Stromal cell of bone marrow (primary cell): ENCODE measurements around the gene RSRC1.
"Not testable (repeated sequence)": the region's sequence is repeated elsewhere in the genome, so short reads cannot be mapped to it uniquely, and the experiment has no call there.

Experiments
- DNase-seq: peaks from one replicate; pipeline ENCODE4 v3.0.0-alpha.2; 2012; ENCODE audit warnings: low read depth

The RSRC1 gene

DNA sequence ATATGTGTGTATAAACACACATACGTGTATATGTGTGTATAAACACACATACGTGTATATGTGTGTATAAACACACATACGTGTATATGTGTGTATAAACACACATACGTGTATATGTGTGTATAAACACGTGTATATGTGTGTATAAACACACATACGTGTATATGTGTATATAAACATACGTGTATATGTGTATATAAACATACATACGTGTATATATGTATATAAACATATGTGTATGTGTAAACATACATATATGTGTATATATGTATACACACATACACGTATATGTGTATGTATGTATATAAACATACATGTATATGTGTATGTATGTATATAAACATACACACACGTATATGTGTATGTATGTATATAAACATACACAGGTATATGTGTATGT, 119.1 kb downstream of the RSRC1 start:
- DNase-seq, result not testable (repeated sequence)

DNA sequence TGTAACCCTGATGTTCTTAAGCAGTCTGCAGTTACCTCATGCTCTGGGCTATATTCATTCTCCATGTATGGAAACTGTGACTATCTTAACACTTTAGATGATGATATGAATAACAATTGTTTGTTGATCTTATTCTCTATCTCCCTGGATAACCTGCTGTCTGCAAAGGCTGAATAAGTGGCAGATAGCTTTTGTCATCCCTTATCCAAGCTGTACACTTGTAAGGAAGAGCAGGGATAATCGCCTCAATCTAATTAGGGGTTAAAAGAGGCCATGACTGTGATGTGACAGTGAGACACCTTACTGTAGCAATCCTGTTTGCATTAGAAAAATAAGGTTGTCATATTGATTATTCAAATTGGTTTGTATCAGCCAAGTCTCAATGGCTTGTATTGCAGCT, 123.9 kb downstream of the RSRC1 start:
- no peak for DNase-seq

DNA sequence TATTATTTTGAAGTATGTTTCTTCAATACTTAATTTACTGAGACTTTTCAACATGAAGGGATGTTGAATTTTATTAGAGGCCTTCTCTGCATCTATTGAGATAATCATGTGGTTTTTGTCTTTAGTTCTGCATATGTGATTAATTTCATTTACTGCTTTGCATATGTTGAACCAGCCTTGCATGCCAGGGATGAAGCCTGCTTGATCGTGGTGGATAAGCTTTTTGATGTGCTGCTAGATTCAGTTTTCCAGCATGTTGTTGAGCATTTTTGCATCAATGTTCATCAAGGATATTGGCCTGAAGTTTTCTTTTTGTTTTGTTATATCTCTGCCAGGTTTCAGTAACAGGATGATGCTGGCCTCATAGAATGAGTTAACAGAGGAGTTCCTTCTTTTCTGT, 134.4 kb downstream of the RSRC1 start:
- DNase-seq, result no peak

DNA sequence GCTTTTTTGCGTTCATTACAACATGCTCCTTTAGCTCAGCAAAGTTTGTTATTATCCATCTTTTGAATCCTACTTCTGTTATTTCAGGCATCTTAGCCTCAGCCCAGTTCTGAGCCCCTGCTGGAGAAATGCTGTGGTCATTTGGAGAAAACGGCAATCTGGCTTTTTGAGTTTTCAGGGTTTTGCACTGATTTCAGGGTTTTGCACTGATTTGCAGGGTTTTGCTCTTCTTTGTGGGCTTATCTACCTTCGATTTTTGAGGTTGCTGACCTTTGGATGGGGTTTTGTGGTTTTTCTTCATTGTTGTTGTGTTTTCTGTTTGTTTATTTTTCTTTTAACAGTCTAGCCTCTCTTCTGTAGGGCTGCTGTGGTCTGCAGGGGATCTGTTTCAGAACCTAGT, 137.4 kb downstream of the RSRC1 start:
- DNase-seq, result no peak

DNA sequence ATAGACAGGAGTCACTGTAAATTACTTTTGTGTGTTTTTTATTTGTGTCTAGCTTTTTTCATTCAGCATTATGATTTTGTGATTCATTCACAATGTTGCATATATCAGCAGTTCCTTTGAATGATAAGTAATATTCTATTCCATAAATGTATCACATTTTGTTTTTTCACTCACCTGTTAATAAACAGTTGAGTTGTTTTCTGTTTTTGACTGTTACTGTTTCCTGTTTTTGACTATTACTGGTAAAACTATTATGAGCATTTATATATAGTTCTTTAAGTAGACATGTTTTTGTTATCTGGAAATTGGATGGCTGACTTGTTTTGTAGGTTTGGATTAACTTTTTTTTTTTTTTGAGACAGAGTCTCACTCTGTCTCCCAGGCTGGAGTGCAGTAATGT, 138.4 kb downstream of the RSRC1 start:
- DNase-seq, result no peak

DNA sequence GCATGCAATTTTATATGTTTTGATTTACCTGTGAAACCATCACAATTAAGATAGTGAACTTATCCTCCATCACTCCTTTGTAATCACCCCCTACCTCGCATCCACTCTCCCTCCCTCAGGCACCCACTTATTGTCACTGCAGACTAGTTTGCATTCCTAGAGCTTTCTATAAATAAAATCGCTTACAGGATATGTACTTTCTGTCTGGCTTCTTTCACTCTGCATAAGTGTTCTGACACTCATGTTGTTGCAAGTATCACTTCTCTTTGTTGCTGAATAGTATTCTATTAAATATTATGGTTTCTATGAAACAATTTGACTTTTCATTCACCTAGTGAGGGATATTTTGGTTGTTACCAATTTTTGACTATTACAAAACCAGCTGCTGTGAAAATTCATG, 139.3 kb downstream of the RSRC1 start:
- no peak for DNase-seq

DNA sequence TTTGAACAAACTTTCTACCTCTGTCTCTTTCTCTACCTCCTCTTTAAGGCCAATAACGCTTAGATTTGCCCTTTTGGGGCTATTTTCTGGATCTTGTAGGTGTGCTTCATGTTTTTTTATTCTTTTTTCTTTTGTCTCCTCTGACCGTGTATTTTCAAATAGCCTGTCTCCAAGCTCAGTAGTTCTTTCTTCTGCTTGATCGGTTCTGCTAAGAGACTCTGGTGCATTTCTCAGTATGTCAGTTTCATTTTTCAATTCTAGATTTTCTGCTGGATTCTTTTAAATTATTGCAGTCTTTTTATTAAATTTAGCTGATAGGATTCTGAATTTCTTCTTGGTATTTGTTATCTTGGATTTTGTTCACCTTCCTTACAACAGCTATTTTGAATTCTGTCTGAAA, 148.7 kb downstream of the RSRC1 start:
- DNase-seq, result no peak

DNA sequence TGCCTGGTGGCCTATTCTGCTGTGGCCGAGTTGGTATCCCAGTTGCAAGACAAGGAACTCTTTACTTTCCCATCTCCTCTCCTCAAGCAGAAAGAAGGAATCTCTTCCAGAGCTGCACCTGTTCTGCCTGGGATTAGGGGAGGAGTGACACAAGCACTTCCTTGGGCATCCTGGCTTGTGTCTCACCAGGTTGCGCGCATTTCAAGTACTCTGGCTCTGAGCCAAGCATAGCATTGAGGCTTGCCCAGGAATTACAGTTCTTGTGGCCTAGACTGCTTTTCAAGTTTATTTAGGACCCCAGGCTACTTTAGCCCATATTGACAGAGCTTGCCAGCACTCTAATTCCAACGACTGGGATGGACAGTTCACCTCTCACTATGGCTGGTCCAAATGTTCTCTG, 150.5 kb downstream of the RSRC1 start:
- DNase-seq, result no peak

DNA sequence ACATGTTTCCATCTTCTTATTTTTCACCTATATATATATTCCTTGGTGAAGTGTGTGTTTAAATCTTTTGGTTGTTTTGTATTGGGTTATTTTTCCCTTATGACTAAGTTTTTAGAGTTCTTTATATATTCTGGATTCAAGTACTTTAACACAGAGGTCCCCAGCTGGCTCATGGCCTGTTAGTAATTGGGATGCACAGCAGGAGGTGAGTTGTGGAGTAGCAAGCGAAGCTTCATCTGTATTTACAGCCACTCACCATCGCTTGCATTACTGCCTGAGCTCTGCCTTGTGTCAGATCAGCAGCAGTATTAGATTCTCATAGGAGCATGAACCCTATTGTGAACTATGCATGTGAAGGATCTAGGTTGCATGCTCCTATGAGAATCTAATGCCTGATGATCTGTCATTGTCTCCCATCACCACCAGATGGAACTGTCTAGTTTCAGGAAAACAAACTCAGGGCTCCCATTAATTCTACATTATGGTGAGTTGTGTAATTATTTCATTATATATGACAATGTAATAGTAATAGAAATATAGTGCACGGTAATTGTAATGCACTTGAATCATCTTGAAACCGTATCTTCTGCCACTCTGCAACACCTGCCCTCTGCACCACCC, 151.6 kb downstream of the RSRC1 start:
- DNase-seq, result no peak

DNA sequence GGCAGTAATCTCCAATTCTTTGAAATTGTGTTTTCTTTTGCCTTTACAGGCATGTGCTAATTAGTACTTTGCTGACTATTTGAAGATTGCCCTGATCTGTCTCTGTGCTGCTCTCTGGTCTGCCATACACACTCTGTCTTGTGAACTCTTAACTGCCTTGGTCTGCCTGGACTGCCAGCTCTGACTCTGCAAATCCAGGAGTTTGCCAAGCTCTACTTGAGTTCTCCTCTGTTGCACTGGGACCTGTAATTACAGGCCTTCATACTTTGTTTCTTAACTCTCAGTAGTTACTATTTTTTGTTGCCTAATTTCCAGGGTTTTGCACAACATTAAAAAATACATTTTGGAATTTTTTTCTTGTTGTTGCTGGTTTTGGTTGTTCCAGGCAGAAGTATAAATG, 155.0 kb downstream of the RSRC1 start:
- peak; percentile 37 for DNase-seq

DNA sequence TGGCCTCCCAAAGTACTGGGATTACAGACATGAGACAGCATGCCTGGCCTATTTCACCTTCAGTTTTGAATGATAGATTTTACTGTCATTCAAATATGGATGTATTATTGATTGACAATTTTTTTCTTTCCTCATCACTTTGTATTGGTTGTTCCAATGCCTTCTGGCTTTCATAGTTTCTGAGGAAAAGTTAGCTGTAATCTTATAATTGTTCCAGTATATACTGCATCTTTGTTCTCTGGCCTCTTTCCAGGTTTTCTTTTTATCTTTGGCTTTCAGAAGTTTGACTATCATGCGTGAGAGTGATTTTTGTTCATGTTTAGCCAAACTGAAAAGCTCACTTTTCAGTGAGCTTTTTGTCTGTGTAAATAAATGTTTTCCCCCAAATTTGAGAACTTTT, 157.1 kb downstream of the RSRC1 start:
- no peak for DNase-seq

DNA sequence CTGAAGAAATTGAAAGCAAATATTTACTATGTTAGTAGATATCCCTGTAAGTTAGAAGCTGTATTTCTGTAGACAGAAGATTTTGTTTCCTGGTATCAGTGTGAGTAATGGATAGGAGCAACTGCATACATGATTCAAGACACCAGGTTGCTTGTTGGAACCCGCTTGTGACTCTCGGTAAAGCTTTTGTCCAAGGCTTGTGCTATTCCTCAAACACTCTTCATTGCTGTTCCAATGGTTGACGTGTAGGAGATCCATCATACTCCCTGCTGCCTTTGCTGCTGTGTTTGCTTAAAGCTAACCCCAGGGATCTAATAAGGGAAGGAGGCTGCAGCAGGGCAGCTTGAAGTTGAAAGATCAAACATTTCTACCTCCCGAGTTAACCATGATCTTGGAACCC, 160.1 kb downstream of the RSRC1 start:
- DNase-seq, result no peak

DNA sequence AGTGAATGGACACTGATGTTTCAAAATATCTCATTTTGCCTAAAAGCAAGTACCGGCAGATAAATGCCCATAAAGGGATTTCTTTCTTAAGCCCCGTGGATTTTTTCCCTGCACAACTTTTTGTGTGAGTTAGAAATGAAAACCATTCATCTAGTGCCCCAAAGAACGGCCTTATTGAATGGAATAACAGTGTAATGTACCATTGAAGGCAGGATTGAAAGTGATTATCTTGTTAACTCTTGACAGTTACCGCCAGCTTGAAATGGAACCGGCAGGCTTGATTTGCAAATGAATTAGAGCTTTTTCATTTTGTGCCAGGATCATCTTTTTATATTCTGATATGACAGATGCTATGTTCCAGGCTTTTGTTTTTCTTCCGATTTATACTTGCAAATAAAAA, 162.2 kb downstream of the RSRC1 start:
- no peak for DNase-seq

DNA sequence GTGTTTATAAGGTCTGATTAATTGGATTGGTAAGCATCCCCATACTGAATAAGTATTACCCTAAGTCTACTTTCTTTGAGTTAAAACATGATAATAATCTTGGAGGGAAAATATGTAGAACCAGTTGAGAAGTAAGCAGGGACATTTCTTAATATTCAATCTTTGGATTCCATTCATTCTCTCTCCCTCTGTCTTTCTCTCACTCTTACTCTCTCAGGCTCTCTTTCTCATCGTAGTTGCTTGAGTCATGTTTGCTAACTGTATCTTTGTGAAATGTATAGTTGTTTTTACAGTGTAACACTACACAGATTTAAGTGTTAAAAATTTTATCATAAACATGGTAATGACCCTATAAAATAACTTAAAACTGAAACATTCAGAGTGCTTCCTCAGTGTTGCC, 163.8 kb downstream of the RSRC1 start:
- DNase-seq, result no peak

DNA sequence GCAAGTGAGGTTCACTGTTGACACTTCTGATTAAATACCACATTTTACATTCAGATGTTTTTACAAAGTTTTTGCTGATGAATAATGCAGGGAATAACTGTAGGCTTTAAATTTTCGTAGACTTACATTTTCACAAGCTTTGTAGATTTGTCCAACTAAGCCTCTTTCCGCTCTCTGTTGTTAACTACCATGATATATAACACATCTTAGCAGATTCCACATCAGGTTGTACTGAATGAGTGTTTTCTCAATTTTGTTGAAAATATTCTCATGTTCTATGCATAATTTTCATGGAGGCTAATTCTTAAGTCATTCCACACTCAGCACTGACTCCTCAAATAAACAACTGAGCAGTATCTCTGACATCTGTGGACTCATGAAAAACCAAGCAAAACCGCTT, 168.3 kb downstream of the RSRC1 start:
- no peak for DNase-seq

DNA sequence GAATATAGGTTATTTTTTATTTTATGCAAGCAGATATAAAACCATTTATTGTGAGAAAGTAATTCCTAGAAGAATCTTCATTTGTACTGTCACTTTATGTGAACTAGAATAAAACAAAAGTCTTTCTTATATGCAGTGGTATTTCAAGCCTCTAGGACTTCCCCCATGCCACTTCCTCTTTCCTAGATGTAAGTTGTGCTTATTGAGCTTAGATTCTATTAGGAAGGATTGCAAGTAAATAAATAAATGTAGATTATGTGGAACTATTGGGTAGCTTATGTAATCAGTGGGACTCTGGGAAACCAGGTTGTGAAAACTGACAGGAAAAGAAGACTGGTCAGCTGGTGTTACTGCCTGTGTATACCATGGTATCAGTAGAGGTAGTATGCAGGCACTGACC, 169.7 kb downstream of the RSRC1 start:
- no peak for DNase-seq

DNA sequence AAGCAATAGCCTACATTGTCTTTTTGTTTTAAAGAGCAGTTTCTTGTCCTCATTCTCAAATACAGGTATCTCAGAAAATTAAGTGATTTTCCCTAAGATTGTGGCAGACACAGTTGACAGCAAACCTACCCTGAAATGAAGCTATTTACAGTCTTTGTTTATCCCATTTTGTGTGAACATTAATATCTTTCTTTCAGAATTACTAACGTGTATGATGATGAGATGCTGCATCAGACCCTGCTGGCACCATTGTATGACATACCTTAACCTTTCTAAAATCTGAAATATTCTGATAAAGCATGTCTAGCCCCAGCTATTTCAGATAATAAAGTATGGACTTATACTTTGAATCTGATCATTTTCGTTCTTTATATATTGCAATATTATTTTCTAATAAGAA, 185.9 kb downstream of the RSRC1 start:
- no peak for DNase-seq

DNA sequence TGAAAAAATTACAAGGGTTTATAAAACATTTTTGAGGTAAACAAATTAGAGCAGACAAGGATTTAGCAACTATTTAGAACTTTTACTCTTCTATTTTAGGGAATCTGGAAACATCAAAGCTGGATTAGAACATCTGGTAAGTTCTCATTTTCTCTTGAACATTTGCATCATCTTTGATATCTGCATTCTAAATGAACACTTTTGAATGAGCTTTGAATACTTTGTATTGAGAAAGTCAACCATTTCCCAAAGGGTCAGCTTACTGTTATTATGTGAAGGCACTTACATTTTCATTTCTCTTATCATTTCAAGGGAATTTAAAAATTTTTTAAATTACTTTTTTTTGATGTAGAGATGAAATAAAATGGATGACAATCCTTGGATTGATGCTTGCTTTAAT, 188.1 kb downstream of the RSRC1 start:
- no peak for DNase-seq

DNA sequence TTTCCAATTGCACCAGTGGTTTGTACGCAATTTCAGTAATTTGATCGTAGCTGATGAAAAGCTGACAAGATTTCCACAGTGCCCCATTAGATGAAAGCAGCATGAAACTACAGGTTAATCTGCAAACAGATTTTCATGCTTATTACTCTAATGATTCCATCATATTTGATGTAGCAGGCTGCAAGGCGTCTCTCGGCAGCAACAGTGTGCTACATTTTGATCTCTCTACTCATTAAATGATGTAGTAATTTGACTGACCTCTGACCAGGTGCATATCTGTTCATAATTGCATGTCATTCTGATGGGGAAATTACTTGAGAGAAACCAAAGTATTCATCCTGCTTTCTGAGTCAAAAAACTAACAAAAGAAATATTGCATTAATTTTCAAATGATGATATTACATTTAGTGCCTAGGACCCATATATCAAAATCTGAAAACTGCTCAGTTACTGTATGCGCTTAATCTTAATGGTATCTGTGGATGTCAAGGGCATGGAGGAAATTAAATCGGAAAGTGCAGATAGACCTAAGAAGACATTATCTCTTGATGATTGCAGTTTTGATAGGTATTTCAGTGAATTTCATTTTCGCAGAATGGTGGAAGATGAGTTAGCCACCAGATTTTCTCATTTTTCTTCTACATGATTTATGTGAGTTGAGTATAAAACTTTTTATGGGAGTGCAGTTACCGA, 198.5 kb downstream of the RSRC1 start:
- DNase-seq, result no peak

DNA sequence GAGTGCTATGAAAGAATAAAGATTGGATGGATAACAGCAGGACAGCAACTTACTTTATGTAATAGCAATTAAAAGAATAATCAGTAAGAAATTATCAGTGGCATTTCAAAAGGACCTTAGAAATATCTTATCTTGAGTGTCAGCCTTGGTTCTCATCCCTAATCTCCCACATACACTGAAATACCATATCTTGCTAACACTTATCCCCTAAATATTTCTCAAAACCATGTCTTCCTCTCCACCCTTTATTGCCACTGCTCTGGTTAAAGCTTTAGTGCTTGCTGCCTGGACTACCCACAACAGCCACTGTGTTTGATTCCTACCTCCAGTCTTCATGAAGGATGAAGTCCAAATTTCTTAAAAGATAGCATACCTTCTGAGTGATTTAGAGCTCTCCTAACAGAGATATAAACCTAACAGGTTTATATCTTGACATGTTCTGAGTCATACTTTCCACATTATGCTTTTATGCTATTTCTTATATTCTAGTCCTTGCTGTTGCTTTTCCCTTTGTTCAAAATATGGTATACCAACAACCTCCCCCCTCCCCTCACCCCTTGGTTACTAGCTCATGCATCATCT, 202.8 kb downstream of the RSRC1 start:
- no peak for DNase-seq

DNA sequence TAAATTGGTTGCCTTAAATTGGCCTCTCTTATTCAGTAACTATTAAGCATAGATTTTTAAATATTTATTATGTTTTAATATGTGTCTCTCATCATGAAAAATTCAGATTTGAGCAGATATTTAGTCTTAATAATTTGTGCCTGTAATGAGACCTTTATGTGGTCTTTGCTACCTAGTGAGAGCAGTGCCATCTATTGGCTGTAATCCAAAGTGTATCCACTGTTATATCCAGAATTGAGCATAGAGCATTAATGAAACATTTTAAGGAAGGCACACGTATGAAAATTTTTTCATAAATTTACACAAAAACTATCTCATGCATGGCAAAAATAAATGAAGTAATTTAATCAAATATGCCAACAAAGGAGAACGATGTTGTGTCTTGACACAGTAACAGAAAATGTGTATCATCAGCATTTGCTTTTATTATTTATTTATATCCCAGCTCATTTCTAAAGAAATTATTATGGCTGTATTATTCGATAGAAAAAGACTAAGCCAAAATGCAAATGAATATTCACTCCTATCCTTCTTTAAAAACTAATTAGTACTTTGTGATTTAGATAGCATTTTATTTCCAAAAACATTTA, 203.5 kb downstream of the RSRC1 start:
- DNase-seq, result peak; percentile 9

DNA sequence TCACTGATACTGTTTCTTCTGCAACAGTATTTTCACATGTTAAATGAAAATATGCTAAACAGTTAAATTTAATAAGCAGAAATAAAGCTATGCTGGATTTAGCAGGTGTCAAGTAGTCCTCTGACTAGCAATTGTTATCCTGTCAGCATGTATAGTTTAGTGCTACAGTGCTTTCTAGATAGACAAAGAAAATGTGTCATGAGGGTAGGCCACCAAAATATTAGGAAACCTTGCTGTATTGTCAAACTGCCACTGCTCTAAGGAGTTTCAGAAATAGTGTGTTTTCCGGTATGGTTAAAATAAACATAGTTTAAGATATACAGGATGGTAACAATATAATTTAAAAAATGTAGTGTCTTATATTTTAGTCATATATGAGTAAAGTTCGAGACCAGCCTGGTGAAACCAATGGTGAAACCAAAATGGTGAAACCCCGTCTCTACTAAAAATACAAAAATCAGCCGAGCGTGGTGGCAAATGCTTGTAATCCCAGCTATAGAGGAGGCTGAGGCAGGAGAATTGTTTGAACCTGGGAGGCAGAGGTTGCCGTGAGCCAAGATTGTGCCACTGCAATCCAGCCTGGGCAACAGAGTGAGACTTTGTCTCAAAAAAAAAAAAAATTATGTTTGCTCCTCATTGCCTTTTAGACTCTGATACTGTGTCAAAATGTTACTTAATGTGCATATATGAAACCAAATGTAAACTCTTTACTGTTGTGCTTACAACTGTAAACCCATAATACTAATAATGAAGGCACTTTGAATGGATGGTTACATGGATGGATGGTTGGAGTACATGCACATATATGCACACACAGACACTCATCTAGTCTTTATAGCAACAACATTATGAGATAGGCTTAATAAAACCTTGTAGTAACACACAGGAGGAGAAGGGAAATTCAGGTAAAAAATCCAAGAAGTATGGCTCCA, 204.8 kb downstream of the RSRC1 start:
- DNase-seq, result no peak
